Measurements from ENCODE around the gene PBXIP1.
"Not testable (repeated sequence)": the region's sequence is repeated elsewhere in the genome, so short reads cannot be mapped to it uniquely, and the experiment has no call there.

PBXIP1 gene

DNA sequence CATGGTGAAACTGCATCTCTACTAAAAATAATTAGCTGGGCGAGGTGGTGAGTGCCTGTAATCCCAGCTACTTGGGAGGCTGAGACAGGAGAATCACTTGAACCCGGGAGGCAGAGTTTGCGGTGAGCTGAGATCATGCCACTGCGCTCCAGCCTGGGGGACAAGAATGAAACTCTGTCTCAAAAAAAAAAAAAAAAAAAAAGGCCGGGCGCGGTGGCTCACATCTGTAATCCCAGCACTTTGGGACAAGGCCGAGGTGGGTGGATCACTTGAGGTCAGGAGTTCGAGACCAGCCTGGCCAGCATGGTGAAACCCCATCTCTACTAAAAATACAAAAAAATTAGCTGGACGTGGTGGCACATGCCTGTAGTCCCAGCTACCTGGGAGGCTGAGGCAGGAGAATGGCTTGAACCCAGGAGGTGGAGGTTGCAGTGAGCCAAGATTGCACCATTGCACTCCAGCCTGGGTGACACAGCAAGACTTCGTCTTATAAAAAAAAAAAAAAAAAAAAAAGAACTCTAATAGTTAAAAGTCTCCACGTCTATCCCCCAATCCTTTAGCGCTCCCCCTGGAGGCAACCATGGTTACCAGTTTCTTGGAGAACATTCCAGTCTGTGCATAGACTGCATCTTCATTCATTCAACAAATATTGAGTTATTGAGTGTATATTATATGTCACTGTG, 39.5 kb upstream of the PBXIP1 start:
- H3K4me3 ChIP-seq (ENCODE audit: low read length); DNase-seq (ENCODE audit: low read depth, low spot score): not testable (repeated sequence)

DNA sequence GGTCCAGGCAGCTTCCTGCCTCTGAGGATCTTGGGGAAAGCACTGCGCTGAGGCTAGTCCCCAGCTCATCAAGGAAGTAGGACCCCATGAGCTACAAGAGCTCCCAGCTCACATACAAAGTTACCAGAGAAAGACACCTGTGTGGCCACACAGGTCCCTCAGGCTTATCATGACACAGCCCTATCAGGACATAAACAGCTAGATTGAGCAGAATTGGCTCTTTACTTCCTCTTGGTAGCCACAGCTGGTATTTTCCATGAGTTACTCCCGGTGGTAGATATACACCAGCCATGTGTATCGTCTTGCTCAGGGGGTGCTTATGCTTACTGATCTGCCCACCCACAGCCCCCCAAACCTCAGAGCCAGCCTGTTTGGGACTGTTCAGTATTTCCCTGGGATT, 38.7 kb upstream of the PBXIP1 start:
- no peak for DNase-seq (ENCODE audit: low read depth, low spot score)
- H3K4me3 ChIP-seq (ENCODE audit: low read length) = no peak overlapping the region

DNA sequence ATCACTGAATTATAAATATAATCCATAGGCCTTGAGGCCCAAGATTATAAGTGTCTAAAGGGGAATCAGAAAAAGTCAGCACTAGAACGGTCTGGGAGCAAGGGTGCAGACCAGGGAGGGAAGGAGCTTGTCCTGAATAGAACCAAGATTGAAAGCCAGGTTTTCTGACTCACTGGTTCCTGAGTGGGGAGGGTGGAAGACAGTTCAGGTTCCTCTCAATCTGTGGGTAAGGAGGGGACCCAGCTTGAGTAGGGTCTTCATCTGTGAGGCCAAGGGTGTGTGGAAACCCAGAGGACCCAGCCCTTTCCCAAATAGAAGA, 38.3 kb upstream of the PBXIP1 start:
- H3K4me3 ChIP-seq (ENCODE audit: low read length) = no peak overlapping the region
- DNase-seq (ENCODE audit: low read depth, low spot score) = no peak

DNA sequence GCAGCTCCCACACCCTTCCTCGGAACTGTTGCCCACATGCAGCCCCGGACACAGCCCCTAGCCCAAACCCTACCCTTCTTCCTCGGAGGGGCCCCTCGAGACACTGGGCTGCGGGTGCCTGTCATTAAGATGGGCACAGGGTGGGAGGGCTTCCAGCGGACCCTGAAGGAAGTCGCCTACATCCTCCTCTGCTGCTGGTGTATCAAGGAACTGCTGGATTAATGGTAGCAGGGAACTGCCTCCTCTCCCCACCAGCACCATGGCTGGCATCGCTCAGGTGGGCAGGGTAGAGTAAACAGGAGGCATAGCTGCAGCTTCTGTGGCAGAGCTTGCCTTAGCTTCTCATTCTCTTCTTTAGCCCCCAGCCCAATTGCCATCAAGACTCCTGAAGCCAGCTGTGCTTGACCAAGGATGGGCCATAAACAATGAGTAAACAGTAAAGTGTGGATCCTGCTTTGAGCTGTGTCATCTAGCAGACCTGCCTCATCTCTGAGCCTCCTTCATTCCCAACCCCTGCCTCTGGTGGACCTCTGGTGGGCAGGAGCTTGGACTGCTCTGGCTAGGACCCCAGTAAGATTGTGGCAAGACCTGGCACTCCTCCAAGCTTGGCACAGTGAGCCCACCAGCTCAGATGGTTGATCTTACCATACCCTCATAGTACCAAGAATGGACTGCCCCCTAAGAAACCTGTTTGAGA, 37.8 kb upstream of the PBXIP1 start, which contains the start of gene LENEP:
Gene LENEP (plus strand): TSS at position 15 of the 697 bp plus-strand sequence. CDS start 22 bp downstream, at position 37.
- DNase-seq (ENCODE audit: low read depth, low spot score) = no peak
- no peak within 1 kb of the TSS for H3K4me3 ChIP-seq (ENCODE audit: low read length)

DNA sequence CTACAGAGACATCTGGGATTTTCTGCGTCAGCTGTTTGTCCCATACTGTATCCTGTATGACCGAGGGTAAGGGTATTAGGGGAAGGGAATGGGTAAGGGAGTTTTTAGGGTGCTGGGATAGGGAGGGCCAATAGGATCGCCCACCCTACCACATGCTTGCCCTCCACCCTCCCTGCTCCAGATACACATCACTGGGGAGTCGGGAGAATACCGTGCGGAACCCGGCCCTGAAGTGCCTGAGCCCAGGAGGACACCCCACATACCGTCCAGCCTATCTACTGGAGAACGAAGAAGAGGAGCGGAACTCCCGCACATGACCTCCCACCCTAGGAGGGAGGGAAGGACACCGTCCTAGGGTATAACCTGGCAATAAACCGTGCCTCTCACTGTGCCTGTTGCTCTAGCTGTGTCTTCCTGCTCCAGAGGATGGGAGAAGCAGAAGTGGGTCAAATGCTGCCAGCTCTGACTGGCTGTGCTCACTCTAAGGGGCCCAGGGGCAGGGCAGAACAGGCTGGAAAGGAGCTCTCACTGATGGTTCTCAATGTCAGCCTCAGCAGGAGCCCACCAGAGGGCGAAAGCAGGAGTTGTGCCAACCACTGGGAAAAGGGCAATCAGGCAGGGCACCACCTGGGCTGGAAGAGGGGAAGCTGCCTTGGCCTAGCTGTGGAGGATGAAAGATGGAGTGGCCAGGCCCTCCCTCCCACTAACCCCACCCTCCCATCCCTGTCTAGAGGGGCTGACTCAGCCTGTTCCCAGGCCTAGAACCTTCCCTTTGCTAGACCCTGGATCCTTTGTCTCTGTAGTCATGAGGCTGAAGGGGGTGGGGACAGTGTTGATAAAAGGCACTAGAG, 37.0 kb upstream of the PBXIP1 start:
- H3K4me3 ChIP-seq (ENCODE audit: low read length) = no peak overlapping the region
- DNase-seq (ENCODE audit: low read depth, low spot score) = no peak

DNA sequence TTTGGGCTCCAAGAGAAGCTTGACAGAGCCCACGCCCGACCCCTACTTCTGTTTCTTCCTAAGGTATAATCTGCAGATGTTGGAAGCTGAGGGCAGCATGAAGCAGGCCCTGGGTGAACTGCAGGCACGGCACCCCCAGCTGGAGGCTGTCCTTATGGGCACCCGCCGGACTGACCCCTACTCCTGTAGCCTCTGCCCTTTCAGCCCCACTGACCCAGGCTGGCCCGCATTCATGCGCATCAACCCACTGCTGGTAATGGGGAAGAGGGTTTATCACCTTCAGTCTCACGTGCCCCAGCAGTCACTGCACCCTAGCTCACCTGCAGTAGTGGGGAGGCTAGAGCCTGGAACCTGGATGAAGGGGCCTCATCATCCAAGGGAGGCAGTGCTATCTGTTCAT, 34.4 kb upstream of the PBXIP1 start:
- H3K4me3 ChIP-seq (ENCODE audit: low read length) = no peak overlapping the region
- DNase-seq (ENCODE audit: low read depth, low spot score) = no peak

DNA sequence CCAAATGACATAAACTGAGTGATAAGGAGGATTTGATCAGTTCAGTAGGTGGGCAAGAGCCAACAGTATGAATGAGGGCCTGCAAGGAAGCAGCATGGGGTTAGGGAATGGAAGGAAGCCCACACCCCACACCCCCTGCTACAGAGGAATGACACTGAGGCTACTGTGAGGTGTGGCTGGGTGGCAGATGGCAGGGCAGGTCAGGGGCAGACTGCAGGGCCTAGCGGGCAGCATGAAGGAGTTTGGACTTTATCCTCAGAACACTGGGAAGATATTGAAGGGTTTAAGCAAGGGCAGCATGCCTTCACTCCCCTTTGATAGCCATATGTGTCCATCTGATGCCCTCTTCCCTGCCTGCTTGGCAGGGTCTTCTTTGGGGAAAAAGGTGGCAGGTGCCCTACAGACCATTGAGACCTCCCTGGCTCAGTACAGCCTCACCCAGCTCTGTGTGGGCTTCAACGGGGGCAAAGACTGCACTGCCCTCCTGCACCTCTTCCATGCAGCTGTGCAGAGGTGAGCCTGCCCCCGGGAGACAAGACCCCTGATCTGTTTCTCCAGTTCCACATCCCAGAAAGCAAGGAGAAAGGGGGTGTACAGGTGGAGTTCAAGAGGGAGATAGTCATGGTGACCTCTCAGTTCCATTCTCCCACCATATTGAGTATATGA, 33.4 kb upstream of the PBXIP1 start:
- DNase-seq (ENCODE audit: low read depth, low spot score) = no peak
- H3K4me3 ChIP-seq (ENCODE audit: low read length) = no peak overlapping the region

DNA sequence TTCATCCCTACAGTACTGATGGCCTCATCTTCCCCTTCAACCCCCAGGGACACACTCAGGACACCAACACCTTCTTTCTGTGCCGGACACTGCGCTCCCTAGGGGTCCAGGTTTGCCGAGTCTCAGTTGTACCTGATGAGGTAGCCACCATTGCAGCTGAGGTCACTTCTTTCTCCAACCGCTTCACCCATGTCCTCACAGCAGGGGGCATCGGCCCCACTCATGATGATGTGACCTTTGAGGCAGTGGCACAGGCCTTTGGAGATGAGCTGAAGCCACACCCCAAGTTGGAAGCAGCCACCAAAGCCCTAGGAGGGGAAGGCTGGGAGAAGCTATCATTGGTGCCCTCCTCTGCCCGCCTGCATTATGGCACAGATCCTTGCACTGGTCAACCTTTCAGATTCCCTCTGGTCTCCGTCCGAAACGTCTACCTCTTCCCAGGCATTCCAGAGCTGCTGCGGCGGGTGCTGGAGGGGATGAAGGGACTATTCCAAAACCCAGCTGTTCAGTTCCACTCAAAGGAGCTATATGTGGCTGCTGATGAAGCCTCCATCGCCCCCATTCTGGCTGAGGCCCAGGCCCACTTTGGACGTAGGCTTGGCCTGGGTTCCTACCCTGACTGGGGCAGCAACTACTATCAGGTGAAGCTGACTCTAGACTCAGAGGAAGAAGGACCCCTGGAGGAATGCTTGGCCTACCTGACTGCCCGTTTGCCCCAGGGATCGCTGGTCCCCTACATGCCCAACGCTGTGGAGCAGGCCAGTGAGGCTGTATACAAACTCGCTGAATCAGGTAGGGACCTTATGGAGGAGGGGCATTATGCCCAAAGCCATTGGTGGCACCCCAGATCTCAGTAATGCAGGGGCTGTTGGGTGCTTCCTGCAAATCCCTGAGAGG, 32.4 kb upstream of the PBXIP1 start:
- H3K4me3 ChIP-seq (ENCODE audit: low read length) = no peak overlapping the region
- no peak for DNase-seq (ENCODE audit: low read depth, low spot score)

DNA sequence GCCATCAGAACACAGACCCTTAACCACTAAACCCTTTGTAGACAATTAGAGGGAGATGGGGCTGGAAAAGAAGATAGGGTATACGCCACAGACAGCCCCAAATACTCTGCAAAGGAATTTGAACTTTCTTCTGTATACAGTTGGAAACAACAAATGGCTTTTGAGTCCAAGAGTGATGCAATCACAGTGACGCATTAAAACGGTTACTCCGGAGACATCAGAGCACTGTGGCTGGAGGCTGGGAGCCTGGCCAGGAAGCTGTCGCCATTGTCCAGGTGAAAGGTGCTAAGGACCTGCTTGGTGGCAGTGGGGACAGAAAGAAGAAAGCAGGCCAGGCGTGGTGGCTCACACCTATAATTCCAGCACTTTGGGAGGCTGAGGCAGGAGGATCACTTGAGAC, 31.4 kb upstream of the PBXIP1 start:
- DNase-seq (ENCODE audit: low read depth, low spot score) = no peak
- H3K4me3 ChIP-seq (ENCODE audit: low read length) = no peak overlapping the region

DNA sequence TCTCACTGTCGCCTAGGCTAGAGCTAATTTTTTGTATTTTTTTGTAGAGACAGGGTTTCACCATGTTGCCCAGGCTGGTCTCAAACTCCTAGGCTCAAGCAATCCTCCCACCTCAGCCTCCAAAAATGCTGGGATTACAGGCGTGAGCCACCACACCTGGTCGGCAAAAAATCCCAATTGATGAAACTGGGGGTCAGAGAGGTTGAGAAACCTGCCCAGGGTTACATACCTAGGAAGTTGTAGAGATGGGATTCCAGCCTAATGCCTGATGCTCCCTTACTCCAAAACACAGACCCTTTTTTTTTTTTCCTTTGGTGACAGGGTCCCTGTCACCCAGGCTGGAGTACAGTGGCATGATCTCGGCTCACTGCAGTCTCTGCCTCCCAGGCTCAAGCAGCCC, 30.8 kb upstream of the PBXIP1 start:
- not testable (repeated sequence) for H3K4me3 ChIP-seq (ENCODE audit: low read length); DNase-seq (ENCODE audit: low read depth, low spot score)

DNA sequence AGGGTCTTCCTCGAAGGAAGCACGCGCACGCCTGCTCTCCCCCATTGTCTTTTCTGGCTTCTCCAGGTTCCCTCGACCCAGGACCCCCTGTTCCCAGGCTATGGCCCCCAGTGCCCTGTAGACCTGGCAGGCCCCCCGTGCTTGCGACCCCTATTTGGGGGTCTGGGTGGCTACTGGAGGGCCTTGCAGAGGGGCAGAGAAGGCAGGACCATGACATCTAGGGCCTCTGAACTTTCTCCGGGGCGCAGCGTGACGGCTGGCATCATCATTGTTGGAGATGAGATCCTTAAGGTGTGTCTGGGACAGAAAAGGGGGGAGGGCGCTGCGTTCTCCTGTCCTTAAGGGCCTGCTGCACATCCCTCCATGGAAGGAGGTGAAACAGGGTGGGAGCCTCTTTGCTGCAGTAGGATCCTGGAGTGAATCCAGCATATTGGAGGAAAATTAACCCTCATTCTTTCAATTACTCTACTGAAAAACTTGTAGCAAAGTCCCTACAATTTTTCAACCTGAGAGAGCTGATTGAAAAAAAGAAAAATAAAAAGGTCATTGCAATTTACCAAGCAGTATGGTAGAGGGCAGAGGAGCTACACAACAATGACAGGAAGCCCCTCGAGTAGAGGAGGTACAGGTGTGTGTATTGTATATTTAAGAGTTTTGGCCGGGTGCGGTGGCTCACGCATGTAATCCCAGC, 28.0 kb upstream of the PBXIP1 start:
- no peak for DNase-seq (ENCODE audit: low read depth, low spot score)

DNA sequence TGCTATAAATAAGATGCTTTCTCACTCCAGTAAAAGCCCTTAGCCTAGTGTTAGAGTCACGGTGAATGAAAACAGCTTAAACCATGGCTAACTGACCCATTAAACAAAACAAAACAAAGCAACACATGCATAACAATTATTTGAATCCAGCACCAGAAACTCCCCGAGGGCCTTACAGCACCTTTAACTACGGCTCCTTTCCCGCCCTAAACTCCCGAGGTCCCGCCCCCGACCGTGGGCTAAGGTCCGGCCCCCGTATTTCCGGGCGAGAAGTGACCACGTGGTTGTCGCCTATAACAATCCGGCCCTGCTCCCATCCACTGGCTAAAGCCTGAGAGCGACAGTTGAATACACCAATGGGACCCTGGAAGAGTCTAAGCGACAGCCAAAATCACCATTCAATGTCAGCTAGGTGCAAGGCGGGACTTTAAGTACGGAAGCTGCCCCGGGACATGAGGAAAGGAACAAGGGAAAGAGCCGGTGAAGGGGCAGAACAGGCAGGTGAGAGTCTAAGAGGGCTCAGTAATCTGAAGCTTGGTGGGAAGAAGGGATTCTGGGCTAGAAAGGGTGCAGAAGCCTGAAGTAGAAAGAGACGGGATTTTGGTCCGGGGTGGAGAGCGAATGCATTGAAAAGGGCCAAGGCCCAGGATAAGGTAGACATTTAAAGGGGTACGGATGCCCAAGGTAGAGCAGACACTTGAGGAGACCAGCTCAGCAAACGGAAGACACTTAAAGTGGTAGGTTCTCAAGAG, 27.2 kb upstream of the PBXIP1 start, which contains the start of gene FLAD1:
Gene FLAD1 (plus strand): TSS at position 448 of the 752 bp plus-strand sequence. CDS start 351 bp downstream, outside the sequence.
- DNase-seq (ENCODE audit: low read depth, low spot score) = peak; percentile 100
- H3K4me3 ChIP-seq (ENCODE audit: low read length) = peak within 1 kb of the TSS; percentile 68

More for the DNA sequence above, 28.0 kb upstream of the PBXIP1 start:
- peak overlapping the region; percentile 68 for H3K4me3 ChIP-seq (ENCODE audit: low read length)

DNA sequence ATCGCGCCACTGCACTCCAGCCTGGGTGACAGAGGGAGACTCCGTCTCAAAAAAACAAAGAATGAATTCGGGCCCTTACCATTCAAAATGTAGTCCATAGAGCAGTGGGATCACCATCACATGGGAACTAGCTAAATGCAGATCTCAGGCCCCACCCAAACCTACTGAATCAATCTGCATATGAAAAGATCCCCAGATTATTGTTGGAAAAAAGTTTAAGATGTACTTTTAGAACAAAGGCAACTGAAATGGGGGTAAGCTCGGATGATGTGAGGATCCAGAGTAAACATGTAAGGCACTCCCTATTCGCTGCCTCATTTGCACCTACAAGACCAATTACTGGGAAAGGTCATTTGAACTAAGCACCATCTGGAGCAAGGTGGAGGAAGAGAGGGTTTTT, 26.4 kb upstream of the PBXIP1 start:
- H3K4me3 ChIP-seq (ENCODE audit: low read length) = peak overlapping the region; percentile 68
- no peak for DNase-seq (ENCODE audit: low read depth, low spot score)

DNA sequence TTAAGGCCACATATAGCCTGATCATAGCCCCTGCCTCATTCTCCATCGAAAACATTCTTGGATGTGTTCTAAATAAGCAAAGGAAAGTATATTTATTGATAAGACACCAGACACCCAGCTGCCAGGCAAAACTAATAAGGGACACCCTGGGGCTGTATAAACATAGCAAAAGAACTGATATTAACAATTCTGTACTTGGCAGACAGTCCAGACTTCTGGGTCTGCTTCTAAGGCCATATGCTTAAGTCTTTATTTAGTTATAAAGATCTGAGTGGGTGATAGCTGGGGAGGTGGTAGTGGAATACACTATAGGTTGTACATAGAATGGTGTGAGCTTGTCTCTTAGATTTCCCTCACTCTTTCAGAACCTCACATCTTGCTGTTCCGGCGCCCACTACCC, 22.5 kb upstream of the PBXIP1 start:
- no peak for DNase-seq (ENCODE audit: low read depth, low spot score)
- H3K4me3 ChIP-seq (ENCODE audit: low read length) = no peak overlapping the region

DNA sequence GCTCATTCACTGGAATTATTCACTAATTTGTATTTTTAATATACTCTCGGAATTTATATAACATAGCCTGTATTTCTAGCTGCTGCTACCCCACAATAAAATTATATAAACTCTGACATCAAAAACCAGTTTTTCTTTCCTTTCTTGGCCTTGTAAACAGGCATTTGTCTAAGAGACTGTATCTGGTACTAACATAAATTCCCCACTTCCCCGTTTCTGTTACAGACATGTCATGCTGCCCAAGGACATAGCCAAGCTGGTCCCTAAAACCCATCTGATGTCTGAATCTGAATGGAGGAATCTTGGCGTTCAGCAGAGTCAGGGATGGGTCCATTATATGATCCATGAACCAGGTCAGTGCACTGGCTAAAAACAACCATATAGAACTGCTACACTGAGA, 21.9 kb upstream of the PBXIP1 start:
- DNase-seq (ENCODE audit: low read depth, low spot score); H3K4me3 ChIP-seq (ENCODE audit: low read length): not testable (repeated sequence)

DNA sequence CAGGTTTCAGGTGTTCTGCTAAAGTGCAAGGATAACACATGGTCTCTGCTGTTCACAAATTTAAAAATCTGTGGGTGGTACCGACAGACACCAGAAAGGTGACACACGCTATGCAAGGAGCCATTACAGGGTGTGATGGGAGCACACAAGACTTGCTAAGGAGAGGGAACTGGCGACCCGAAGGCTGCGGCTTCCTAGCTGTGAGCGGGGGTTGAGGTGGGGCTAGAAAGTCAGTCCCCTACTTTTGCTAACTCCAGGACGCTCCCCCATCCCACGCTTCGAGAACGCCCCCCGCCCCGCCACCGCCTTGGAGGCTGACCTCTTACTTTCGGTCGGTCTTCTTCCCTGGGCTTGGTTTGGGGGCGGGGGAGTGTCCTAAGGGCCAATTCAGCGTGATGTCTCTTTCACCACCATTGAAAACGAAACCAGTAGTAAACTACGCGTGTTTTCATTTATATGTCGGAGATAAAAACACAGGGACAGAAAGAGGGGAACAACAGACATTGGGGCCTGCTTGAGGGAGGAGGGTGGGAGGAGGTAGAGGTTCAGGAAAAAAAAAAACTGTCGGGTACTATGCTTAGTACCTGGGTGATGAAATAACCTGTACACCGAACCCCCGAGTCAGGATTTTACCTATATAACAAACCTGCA, 19.6 kb upstream of the PBXIP1 start:
- no peak for DNase-seq (ENCODE audit: low read depth, low spot score)
- peak overlapping the region; percentile 80 for H3K4me3 ChIP-seq (ENCODE audit: low read length)

All from Jurkat, Clone E6-1 (cell line).